Small intestine (tissue), 7 donors: ENCODE measurements around the gene KDM2A. TPM values are rescaled to one million over a fixed set of nuclear protein-coding genes. Genes with fewer than 3 reads are reported as not detected.

ENCODE experiments used
- DNase-seq, 2 donors: peaks; one replicate each; pipeline versions ENCODE4 v3.0.0 to v3.0.0-alpha.2; 2013
- FAIRE-seq: peaks from 2 replicates; lab custom pipeline; 2012; peaks lifted over from hg19 to GRCh38; lab: Jason Lieb, UNC
- H3K27ac ChIP-seq, 3 donors: one replicate each; pipeline ENCODE4 v1.5.1; 2013; ENCODE audit warnings: low read length in 2 of 3, mild to moderate bottlenecking in 2 of 3, control low read depth in 1 of 3, inconsistent platforms in 1 of 3, low read depth in 1 of 3, moderate library complexity in 1 of 3
- H3K27me3 ChIP-seq, 3 donors: one replicate each; pipeline ENCODE4 v1.6.1; 2013; ENCODE audit warnings: low read length in 3 of 3, inconsistent platforms in 1 of 3; ENCODE audit not compliant: control insufficient read depth in 3 of 3, insufficient read depth in 3 of 3
- H3K36me3 ChIP-seq, 3 donors: one replicate each; pipeline ENCODE4 v1.6.1; 2013; ENCODE audit warnings: low read length in 3 of 3, inconsistent platforms in 1 of 3, low read depth in 1 of 3, mild to moderate bottlenecking in 1 of 3, moderate library complexity in 1 of 3; ENCODE audit not compliant: control insufficient read depth in 3 of 3, insufficient read depth in 2 of 3
- H3K4me1 ChIP-seq, 3 donors: one replicate each; pipeline ENCODE4 v1.6.1; 2013; ENCODE audit warnings: low read length in 2 of 3, inconsistent platforms in 1 of 3, low read depth in 1 of 3, mild to moderate bottlenecking in 1 of 3, moderate library complexity in 1 of 3; ENCODE audit not compliant: control insufficient read depth in 3 of 3, insufficient read depth in 2 of 3
- H3K4me3 ChIP-seq, 3 donors: one replicate each; pipeline ENCODE4 v1.5.1; 2013; ENCODE audit warnings: low read length in 3 of 3, control low read depth in 1 of 3, inconsistent platforms in 1 of 3, low read depth in 1 of 3, mild to moderate bottlenecking in 1 of 3, moderate library complexity in 1 of 3
- H3K9me3 ChIP-seq, 2 donors: one replicate each; pipeline ENCODE4 v1.6.1; 2013; ENCODE audit warnings: low read depth in 1 of 2, low read length in 1 of 2; ENCODE audit not compliant: control insufficient read depth in 2 of 2, insufficient read depth in 1 of 2
- WGBS, 3 donors: extraction: QIAGEN DNeasy Blood & Tissue Kit; methylation state at CpG; one replicate each; pipeline ENCODE4 v1.1.7; 2013; 5-methylcytosine and 5-hydroxymethylcytosine counted together
- polyA plus RNA-seq, 4 donors: library from polyadenylated mRNA; stranded (reverse) in 3 of 4; unstranded in 1 of 4; fragments of 200-250 nt in 3 of 4; fragments of 120-200 nt in 1 of 4; gene quantifications; one replicate each; pipeline versions ENCODE4 v1.2.1 to v1.2.3, GENCODE V29; 2013
- donor health status: healthy with polysubstance abuse.
- donor health status: control.
- donor health status: control.
- donor health status: Bipolar disorder and iron deficiency.
- donor health status: healthy.

The KDM2A gene
- polyA plus RNA-seq, 4 donors: 19.2 to 59.8 (median 24.7) TPM

DNA sequence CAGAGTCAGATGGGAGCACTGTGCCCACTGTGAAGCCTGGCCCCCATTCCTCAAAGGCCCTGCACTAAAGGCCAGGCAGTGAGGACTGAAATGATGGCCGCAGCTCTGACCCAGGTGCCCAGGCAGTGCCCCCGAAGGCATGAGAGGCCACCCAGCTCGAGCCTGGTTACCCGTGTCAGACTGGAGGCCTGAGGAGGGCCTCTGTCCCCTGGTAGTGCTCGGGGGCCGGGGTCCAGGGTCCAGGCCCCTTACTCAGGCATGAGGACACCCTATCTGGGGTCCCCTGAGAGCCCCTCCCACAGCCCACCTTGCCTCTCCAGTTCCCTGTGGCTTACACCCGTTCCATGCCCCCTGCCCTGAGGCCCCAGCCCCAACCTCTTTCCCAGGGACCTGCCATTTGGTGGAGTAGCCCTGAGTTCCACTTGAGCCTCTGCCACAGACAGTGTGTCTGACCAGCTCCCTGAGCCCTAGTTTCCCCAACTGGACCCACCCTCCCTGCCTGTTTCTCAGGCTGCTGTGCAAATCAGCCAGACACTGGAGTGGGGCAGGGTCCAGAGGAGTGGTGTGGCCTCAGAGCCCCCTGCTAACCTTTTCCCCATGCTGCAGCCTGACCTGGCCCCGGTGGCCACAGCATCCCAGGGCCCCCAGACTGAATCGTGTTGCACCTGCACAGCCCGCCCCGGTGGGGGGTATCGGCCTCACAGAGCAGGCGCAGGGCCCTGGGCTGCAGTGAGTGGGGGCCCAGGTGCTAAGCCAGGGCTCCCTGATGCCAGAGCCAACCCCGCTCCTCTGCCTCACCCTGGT, 159.3 kb downstream of the KDM2A start:
- DNase-seq (no peak), FAIRE-seq (no peak)
- 78 to 86% (median 85%) methylated on average over 11 to 14 of the region's 14 CpGs for WGBS, 3 donors
- Histone ChIP-seq H3K9me3 (no peaks in the 10 kb centered on the region), H3K4me3 (no peak overlapping the region), H3K36me3 (peaks cover 17 to 100% (median 33%) of the 10 kb centered on the region in 3 donors), H3K27ac (peak overlapping the region; percentile 34 to 84 (median 70)), H3K4me1 (peaks cover 0 to 40% (median 9%) of the 10 kb centered on the region in 3 donors), H3K27me3 (no peaks in the 10 kb centered on the region)

DNA sequence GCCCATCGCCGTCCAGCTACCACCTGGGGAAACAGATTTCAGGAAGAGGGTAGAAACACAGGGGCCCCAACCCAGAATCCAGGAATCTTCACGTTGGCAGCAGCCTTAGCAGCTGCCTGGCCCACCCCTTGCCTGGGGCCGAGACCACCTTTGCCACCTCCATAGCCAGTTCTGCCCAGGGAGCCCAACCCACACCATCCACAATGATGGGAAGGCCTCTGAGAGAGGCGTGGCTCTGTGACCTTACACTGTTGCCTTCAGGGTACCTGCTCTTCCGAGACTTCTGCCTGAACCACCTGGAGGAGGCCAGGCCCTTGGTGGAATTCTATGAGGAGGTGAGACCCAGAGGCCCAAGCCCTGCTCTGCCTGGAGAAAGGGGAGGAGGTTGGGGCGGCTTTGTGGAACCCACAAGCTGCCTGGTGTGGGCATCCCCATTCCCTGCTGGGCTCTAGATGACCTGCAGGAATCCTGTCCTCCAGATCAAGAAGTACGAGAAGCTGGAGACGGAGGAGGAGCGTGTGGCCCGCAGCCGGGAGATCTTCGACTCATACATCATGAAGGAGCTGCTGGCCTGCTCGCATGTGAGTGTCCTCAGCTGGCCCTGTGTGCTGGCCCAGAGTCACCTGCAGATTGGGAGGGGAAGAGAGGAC, 160.0 kb downstream of the KDM2A start:
- Histone ChIP-seq H3K36me3 (peaks cover 19 to 100% (median 40%) of the 10 kb centered on the region in 3 donors), H3K9me3 (no peaks in the 10 kb centered on the region), H3K27ac (peak overlapping the region in 1 of 3 donors; percentile 84), H3K4me1 (peaks cover 0 to 35% (median 9%) of the 10 kb centered on the region in 3 donors), H3K27me3 (no peaks in the 10 kb centered on the region), H3K4me3 (no peak overlapping the region)
- DNase-seq (no peak), FAIRE-seq (no peak)
- WGBS, 3 donors: 87 to 90% (median 89%) methylated on average over 13 to 14 of the region's 14 CpGs

DNA sequence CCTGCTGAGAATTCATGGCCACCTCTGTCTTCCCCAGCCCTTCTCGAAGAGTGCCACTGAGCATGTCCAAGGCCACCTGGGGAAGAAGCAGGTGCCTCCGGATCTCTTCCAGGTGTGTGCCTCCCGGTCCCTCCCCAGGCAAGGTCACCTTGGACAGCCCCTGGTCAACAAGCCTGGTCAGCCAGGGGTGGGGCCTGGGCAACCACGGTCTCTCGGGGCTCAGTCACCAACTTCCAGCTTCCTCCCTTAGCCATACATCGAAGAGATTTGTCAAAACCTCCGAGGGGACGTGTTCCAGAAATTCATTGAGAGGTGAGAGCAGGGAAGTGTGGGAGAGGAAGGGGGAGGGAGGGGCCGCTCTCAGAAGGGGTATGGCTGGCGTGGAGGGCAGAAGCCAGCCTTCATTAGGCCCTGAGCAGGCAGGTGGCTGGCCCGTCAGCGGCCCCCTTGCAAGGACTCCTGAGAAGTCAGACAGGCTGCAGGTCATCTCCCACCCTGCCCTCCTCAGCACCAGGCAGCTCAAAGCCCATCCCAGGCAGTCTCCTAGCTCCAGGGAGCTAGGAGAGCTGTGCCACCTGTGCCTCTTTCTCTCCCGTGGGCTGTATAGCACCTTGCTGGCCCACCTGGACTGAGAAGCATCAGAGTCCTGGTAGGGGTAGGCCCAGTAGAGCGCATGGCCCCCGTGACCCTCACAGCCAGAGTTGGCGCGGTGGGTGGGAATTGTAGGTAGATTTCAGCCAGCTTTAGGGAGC, 160.7 kb downstream of the KDM2A start:
- Histone ChIP-seq H3K4me1 (peaks cover 0 to 35% (median 9%) of the 10 kb centered on the region in 3 donors), H3K36me3 (peaks cover 19 to 100% (median 42%) of the 10 kb centered on the region in 3 donors), H3K9me3 (no peaks in the 10 kb centered on the region), H3K4me3 (no peak overlapping the region), H3K27ac (peak overlapping the region in 1 of 3 donors; percentile 26), H3K27me3 (no peaks in the 10 kb centered on the region)
- DNase-seq: no peak
- no peak for FAIRE-seq
- WGBS, 3 donors: 84 to 92% (median 87%) methylated on average over 15 to 17 of the region's 17 CpGs

DNA sequence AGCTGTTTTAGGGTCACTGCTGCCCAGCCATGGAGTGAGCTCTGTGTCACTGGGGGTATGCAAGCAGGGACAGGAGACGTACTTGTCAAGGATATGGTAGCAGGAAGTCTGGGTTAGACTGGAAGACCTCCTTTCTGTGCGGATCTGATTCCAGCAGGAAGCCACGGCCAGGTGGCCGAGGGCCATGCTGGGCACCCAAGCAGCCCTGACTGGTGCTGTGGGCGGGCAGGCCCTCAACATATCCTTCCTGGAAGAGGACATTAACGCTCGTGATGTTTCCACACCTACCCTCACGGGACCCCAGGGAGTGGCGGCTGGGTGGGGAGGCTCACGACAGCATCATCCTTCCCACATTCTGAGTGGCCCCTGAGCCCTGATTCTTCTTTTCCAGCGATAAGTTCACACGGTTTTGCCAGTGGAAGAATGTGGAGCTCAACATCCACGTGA, 161.3 kb downstream of the KDM2A start:
- peaks cover 23 to 100% (median 46%) of the 10 kb centered on the region in 3 donors for H3K36me3 ChIP-seq
- no peak for FAIRE-seq
- DNase-seq: no peak

DNA sequence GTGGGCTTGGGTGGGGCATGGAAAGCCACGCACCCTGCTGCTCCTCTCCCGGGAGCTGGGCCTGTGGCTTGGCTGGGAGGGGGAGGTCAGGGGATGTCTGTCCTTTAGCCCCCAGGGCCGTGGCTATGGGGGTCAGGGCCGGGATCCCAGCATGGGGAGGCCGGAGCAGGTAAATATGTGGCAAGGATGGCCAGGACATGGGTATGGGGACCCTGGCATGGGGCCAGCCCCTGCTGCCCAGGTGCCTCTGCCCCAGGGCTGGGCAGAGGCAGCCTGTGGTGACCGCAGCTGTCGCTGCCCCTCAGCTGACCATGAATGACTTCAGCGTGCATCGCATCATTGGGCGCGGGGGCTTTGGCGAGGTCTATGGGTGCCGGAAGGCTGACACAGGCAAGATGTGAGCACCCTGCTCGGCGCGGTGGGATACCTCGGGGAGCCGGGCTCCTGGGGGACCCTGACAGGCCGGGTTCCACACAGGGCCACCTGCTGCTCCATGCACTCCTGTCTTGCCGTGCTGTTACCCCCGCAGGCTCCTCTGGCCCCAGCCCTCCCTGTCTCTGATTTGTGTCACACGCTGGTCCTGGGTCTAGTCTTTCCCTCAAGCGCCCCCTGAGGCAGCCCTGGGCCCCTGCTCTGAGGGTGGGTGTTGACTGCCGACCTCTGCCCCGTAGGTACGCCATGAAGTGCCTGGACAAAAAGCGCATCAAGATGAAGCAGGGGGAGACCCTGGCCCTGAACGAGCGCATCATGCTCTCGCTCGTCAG, 161.9 kb downstream of the KDM2A start:
- Histone ChIP-seq H3K4me3 (no peak overlapping the region), H3K27me3 (no peaks in the 10 kb centered on the region), H3K36me3 (peaks cover 25 to 100% (median 50%) of the 10 kb centered on the region in 3 donors), H3K9me3 (no peaks in the 10 kb centered on the region), H3K4me1 (peaks cover 0 to 25% (median 9%) of the 10 kb centered on the region in 3 donors), H3K27ac (peak overlapping the region in 1 of 3 donors; percentile 4)
- whole genome bisulfite sequencing, 3 donors: 93 to 97% (median 95%) methylated on average over 28 to 31 of the region's 31 CpGs
- FAIRE-seq (no peak), DNase-seq (no peak)

More for the DNA sequence above, 161.3 kb downstream of the KDM2A start:
- peaks cover 0 to 31% (median 9%) of the 10 kb centered on the region in 3 donors for H3K4me1 ChIP-seq
- H3K27me3 ChIP-seq: no peaks in the 10 kb centered on the region
- no peak overlapping the region for H3K4me3 ChIP-seq
- WGBS, 3 donors: 75 to 90% (median 85%) methylated on average over 13 of the region's 13 CpGs
- H3K27ac ChIP-seq: peak overlapping the region in 1 of 3 donors; percentile 21
- H3K9me3 ChIP-seq: no peaks in the 10 kb centered on the region

DNA sequence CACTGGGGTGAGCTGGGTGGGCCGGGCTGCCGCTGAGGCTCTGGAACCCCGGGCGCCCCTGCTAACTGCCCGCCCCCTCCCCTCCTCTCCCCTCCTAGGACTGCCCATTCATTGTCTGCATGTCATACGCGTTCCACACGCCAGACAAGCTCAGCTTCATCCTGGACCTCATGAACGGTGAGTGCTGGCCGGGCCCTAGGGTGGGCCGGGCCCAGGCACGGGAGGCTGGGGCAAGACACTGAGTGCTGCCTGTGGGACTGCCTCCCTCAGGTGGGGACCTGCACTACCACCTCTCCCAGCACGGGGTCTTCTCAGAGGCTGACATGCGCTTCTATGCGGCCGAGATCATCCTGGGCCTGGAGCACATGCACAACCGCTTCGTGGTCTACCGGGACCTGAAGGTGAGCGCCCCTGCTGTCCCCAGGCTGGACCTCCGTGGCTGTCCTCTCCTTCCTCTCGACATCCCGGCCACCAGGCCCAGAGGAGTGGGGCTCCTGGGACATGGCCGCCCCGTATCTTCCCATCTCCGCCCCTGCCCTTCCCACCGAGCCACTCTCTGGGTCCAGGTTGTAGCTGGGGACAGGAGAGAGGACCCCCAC, 162.6 kb downstream of the KDM2A start:
- Histone ChIP-seq H3K27ac (no peak overlapping the region), H3K4me3 (no peak overlapping the region), H3K4me1 (peaks cover 0 to 20% (median 9%) of the 10 kb centered on the region in 3 donors), H3K27me3 (no peaks in the 10 kb centered on the region), H3K36me3 (peaks cover 27 to 100% (median 50%) of the 10 kb centered on the region in 3 donors), H3K9me3 (no peaks in the 10 kb centered on the region)
- WGBS, 3 donors: 92 to 95% (median 94%) methylated on average over 24 to 27 of the region's 27 CpGs
- no peak for DNase-seq
- no peak for FAIRE-seq

DNA sequence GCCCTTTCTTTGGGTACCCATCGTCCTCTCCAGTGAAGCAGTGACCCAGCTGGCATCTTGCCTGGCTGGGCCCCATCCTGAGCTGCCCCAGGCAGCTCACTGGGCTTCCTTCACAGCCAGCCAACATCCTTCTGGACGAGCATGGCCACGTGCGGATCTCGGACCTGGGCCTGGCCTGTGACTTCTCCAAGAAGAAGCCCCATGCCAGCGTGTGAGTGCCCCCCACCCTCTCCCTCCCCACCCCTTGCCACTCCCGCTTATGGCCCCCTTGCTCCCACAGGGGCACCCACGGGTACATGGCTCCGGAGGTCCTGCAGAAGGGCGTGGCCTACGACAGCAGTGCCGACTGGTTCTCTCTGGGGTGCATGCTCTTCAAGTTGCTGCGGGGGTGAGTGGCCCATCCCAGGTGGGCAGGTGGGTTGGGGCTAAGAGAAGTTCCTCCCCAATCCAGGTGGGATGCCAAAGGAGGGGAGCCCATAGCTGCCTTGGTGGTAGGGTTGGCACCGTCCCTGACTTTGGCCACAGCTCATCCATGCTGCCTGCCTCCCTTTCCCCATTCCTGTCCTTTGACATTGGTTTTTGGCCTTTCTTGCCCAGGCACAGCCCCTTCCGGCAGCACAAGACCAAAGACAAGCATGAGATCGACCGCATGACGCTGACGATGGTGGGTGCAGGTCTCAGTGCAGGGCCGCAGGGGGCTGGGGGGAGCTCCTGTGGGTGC, 163.3 kb downstream of the KDM2A start:
- FAIRE-seq (no peak), DNase-seq (no peak)
- Histone ChIP-seq H3K9me3 (no peaks in the 10 kb centered on the region), H3K27ac (peak overlapping the region in 1 of 3 donors; percentile 22), H3K36me3 (peaks cover 27 to 100% (median 50%) of the 10 kb centered on the region in 3 donors), H3K27me3 (no peaks in the 10 kb centered on the region), H3K4me3 (no peak overlapping the region), H3K4me1 (peaks cover 0 to 19% (median 7%) of the 10 kb centered on the region in 3 donors)
- WGBS, 3 donors: 88 to 89% (median 89%) methylated on average over 19 to 20 of the region's 20 CpGs
